Neuron (in vitro differentiated cells): ENCODE data around the gene SLC7A14.

Source experiments
- H2AFZ ChIP-seq: one replicate; pipeline ENCODE4 v1.6.1; 2013; ENCODE audit warnings: low read depth, mild to moderate bottlenecking, inconsistent platforms, low read length, moderate library complexity
- H3K27me3 ChIP-seq: one replicate; pipeline ENCODE4 v1.6.1; 2013; ENCODE audit warnings: low read length; ENCODE audit not compliant: insufficient read depth
- H3K36me3 ChIP-seq: one replicate; pipeline ENCODE4 v1.6.1; 2013; ENCODE audit warnings: low read length; ENCODE audit not compliant: insufficient read depth
- H3K4me1 ChIP-seq: one replicate; pipeline ENCODE4 v1.6.1; 2013; ENCODE audit warnings: low read length; ENCODE audit not compliant: insufficient read depth
- H3K4me3 ChIP-seq: 2 replicates; pipeline ENCODE4 v1.5.1; 2013; ENCODE audit warnings: mild to moderate bottlenecking, low read length, moderate library complexity
- H3K9me3 ChIP-seq: one replicate; pipeline ENCODE4 v1.6.1; 2013; ENCODE audit warnings: low read length

SLC7A14 gene

GRCh38 chr3:170465955-170466354 is 119.9 kb downstream of the SLC7A14 start:
- no peaks in the 10 kb centered on the region for H3K36me3 ChIP-seq
- H3K27me3 ChIP-seq, result no peaks in the 10 kb centered on the region
- no peak overlapping the region for H2AFZ ChIP-seq
- no peak overlapping the region for H3K4me3 ChIP-seq
- no peaks in the 10 kb centered on the region for H3K9me3 ChIP-seq
- peaks cover 2% of the 10 kb centered on the region for H3K4me1 ChIP-seq

GRCh38 chr3:170463011-170463410 is 122.9 kb downstream of the SLC7A14 start:
- H3K27me3 ChIP-seq, result no peaks in the 10 kb centered on the region
- H2AFZ ChIP-seq, result no peak overlapping the region
- no peaks in the 10 kb centered on the region for H3K9me3 ChIP-seq

GRCh38 chr3:170458285-170458684 is 127.6 kb downstream of the SLC7A14 start:
- Histone ChIP-seq H3K4me1 (no peaks in the 10 kb centered on the region), H3K9me3 (no peaks in the 10 kb centered on the region), H2AFZ (no peak overlapping the region), H3K36me3 (no peaks in the 10 kb centered on the region), H3K27me3 (no peaks in the 10 kb centered on the region), H3K4me3 (no peak overlapping the region)

More at GRCh38 chr3:170463011-170463410, 122.9 kb downstream of the SLC7A14 start:
- no peaks in the 10 kb centered on the region for H3K4me1 ChIP-seq
- no peaks in the 10 kb centered on the region for H3K36me3 ChIP-seq
- no peak overlapping the region for H3K4me3 ChIP-seq

DNA sequence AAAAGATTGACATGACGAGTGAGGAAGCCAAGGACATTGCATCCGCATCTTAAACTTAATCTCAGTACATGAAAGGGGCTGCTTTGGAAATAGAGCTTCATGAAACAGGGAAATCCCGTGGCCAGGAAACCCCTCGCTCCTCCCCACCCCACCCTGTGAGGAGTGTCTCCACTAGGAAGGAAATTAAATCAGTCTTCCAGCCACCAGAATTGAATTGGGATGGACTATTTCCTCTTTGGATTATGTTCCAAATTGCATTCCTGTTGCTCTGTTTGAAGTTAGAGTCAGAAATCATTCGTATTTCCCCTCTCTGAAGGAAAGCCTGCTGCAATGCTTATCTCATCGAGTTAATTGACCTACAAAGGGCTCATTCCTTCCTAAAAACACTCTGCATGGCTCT is 131.4 kb downstream of the SLC7A14 start:
- Histone ChIP-seq H3K4me1 (no peaks in the 10 kb centered on the region), H3K4me3 (no peak overlapping the region), H3K36me3 (no peaks in the 10 kb centered on the region), H2AFZ (no peak overlapping the region), H3K27me3 (no peaks in the 10 kb centered on the region), H3K9me3 (no peaks in the 10 kb centered on the region)

GRCh38 chr3:170450039-170450438 is 135.8 kb downstream of the SLC7A14 start:
- Histone ChIP-seq H3K9me3 (no peaks in the 10 kb centered on the region), H3K27me3 (no peaks in the 10 kb centered on the region), H3K4me3 (no peak overlapping the region), H2AFZ (no peak overlapping the region), H3K36me3 (no peaks in the 10 kb centered on the region), H3K4me1 (no peaks in the 10 kb centered on the region)

- Histone ChIP-seq H3K4me3 (no peak overlapping the region), H3K27me3 (no peaks in the 10 kb centered on the region), H3K4me1 (no peaks in the 10 kb centered on the region), H2AFZ (no peak overlapping the region), H3K36me3 (no peaks in the 10 kb centered on the region), H3K9me3 (no peaks in the 10 kb centered on the region)
Measured at GRCh38 chr3:170448584-170448983, 137.3 kb downstream of the SLC7A14 start.

- no peaks in the 10 kb centered on the region for H3K4me1 ChIP-seq
- H3K4me3 ChIP-seq, result no peak overlapping the region
- H2AFZ ChIP-seq, result no peak overlapping the region
- no peaks in the 10 kb centered on the region for H3K36me3 ChIP-seq
- H3K9me3 ChIP-seq, result no peaks in the 10 kb centered on the region
- H3K27me3 ChIP-seq, result no peaks in the 10 kb centered on the region
Measured at GRCh38 chr3:170443457-170443856, 142.4 kb downstream of the SLC7A14 start.

DNA sequence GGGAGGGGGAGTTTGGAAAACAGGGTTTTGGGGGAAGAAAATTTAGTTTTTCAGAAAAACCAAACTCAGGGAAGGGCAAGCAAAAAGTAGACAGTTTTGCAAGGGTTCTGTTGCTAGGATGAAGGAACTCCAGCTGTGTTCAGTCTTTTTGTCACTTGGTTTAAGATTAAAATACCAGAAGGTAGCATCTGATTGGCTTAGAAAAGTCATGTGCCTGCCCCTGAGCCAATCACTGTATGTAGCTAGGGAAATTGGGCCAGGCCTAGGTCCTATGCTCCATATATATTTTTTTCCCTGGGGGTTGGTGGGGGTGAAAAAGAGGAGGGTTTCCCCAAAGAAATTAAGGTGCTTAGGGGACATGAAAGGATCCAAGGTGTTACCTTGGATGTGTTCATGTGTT is 142.9 kb downstream of the SLC7A14 start:
- H3K9me3 ChIP-seq, result no peaks in the 10 kb centered on the region
- H3K4me1 ChIP-seq, result no peaks in the 10 kb centered on the region

DNA sequence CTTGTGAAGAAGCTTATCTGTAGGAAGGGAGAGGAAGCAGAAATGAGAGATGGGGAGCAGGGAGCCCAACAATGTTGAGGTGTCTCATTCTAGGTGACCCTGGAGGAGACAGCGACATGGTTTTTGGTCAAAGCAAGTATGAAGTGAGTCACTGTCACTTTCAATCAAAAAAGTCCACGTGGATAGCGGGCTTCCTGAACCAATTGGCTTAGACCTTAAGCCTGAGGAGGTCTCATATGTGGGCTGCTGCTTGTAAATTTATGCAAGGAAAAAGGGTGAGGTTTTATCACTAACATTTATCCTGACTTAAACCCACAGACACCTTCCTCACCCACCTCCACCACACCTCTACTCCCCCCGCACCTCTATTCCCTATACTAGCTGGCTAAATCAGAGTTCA is 144.5 kb downstream of the SLC7A14 start:
- H3K4me3 ChIP-seq, result no peak overlapping the region
- H3K9me3 ChIP-seq, result no peaks in the 10 kb centered on the region
- H3K27me3 ChIP-seq, result no peaks in the 10 kb centered on the region
- no peak overlapping the region for H2AFZ ChIP-seq
- H3K4me1 ChIP-seq, result peaks cover 3% of the 10 kb centered on the region
- H3K36me3 ChIP-seq, result no peaks in the 10 kb centered on the region

More for the DNA sequence above, 142.9 kb downstream of the SLC7A14 start:
- no peak overlapping the region for H3K4me3 ChIP-seq
- H3K27me3 ChIP-seq, result no peaks in the 10 kb centered on the region
- H2AFZ ChIP-seq, result no peak overlapping the region
- H3K36me3 ChIP-seq, result no peaks in the 10 kb centered on the region

- H3K36me3 ChIP-seq, result no peaks in the 10 kb centered on the region
- no peaks in the 10 kb centered on the region for H3K9me3 ChIP-seq
- H2AFZ ChIP-seq, result no peak overlapping the region
- H3K4me3 ChIP-seq, result no peak overlapping the region
- H3K27me3 ChIP-seq, result no peaks in the 10 kb centered on the region
- H3K4me1 ChIP-seq, result peaks cover 3% of the 10 kb centered on the region
Measured at GRCh38 chr3:170440344-170440743, 145.5 kb downstream of the SLC7A14 start.

GRCh38 chr3:170438836-170439235 is 147.0 kb downstream of the SLC7A14 start:
- Histone ChIP-seq H3K9me3 (no peaks in the 10 kb centered on the region), H3K4me3 (no peak overlapping the region), H3K36me3 (no peaks in the 10 kb centered on the region), H3K27me3 (no peaks in the 10 kb centered on the region), H3K4me1 (peaks cover 3% of the 10 kb centered on the region), H2AFZ (no peak overlapping the region)

DNA sequence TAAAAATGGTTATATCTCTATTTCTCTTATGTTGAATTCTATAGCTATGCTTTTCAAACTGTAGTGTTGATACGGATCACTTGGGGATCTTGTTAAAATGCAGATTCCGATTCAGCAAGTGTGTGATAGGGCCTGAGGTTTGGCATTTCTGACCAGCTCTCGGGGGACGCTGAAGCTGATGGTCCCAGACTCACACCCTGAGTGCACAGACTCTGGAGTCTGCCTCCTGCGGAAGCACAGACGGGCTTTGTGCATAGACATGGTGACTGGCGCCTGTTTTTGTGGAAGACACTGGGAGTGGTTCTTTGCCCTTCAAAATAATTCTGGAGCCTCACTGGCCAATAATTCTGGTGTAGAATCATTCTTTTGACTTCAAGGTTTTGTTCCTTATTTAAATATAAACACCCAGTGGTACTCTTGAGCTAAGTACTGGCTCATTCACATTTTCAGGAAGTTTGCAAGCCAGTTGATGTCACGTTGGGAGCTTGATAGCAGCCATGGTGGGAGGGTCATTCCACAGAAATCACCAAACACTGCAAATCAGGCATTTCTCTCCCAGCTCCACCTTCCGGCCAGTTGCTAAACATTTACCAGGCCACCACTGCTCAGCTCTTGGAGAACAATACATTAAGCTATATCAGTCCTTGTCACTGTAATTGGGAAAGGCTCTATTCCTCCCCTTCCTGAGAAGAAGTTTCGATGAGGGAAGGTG is 148.0 kb downstream of the SLC7A14 start:
- H3K36me3 ChIP-seq, result no peaks in the 10 kb centered on the region
- H3K4me1 ChIP-seq, result peaks cover 3% of the 10 kb centered on the region
- H2AFZ ChIP-seq, result no peak overlapping the region
- H3K27me3 ChIP-seq, result no peaks in the 10 kb centered on the region
- no peak overlapping the region for H3K4me3 ChIP-seq
- H3K9me3 ChIP-seq, result no peaks in the 10 kb centered on the region

DNA sequence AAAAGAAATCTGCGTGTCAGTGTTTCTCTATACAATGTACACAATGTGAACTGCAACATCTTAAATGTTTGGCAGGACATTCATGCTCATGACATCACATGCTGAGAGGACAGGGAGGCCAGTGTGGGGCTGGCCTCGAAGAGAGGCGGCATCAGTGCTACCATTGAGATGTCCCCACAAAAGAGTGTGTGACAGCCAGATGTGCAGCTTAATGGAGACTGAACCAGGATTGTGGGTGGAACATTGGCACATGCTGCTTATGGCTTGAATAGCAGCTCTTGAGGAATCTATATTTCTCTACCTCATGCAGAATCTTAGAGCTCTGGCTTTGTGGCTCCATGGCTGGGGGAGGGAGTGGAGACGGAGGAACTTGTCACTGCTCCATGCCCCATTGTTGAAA is 148.7 kb downstream of the SLC7A14 start:
- H3K36me3 ChIP-seq, result no peaks in the 10 kb centered on the region
- no peaks in the 10 kb centered on the region for H3K9me3 ChIP-seq
- H3K4me1 ChIP-seq, result peaks cover 3% of the 10 kb centered on the region
- H2AFZ ChIP-seq, result no peak overlapping the region
- no peaks in the 10 kb centered on the region for H3K27me3 ChIP-seq
- no peak overlapping the region for H3K4me3 ChIP-seq

- Histone ChIP-seq H3K9me3 (no peaks in the 10 kb centered on the region), H3K36me3 (no peaks in the 10 kb centered on the region), H3K4me1 (peaks cover 3% of the 10 kb centered on the region), H3K27me3 (no peaks in the 10 kb centered on the region), H2AFZ (no peak overlapping the region), H3K4me3 (no peak overlapping the region)
Measured at GRCh38 chr3:170436697-170437096, 149.2 kb downstream of the SLC7A14 start.
